Fibroblast of skin of left biceps (primary cell): ENCODE measurements around the gene TAS2R39.
"Not testable (repeated sequence)": the region's sequence is repeated elsewhere in the genome, so short reads cannot be mapped to it uniquely, and the experiment has no call there.

ENCODE experiments used
- DNase-seq, 2 experiments: peaks; one replicate each; pipeline ENCODE4 v3.0.0-alpha.2; 2013; ENCODE audit warnings: low read depth in 2 of 2

TAS2R39 gene

DNA sequence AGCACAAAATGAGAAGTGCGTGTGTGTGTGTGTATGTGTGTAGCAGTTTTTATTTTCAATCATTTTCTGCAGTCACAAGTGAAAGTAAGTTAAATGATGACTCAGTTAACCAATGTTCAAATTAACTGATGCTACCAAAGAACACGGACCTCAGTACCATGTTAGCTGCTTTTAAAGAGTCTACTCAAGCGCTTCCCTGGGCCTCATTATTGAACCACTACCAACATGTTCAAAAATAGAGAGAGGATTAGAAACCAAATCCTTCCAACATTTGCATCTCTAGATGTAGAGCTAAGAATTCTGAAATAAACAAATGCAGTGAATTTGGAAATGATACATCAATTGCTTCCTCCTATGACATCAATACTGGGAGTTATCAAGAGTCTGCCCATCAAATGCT lies at the start of gene TAS2R39:
Gene TAS2R39 (plus strand): TSS at position 396 of the 400 bp plus-strand sequence. CDS start 0 bp downstream, at position 396.
- no peak for DNase-seq

DNA sequence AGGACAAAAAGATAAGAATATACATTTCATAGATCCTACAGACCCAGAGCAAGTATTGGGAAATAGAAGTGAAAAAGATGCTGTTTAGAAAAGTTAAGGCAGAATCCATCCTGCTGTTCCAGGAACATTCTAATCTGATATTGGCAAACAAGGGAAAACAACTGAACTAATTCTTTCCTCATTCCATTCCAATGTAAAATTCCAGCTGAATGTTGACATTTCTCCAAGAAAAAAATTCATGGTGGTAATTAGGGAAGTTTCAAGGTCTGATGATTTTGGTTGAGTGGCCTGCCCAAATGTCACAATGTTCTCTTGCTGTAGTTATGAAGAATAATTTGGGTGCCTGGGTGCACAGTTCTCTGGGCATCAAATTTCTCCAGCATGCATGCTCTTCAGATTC lies 36.1 kb upstream of the TAS2R39 start:
- no peak for DNase-seq

- DNase-seq = no peak
Observed at GRCh38 chr7:143148050-143148449, 35.2 kb upstream of the TAS2R39 start.

DNA sequence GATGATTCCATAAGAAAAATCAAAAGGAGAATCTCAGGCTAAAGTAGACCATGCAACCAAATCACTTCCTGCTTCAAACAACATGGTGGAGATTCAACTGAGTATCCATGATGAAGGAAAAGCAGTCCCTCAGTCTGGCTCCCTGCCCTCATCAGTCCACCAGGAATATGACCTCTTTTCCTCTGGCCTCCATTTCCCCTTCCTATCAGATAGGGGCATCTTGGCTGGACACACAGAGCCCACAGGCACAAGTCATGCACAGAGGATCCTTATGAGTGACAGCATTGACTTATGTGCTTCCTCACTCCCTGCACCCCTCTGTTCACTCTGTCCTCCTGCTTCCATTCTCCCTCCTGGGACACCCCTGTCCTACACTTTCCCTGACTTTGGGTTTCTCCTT lies 34.6 kb upstream of the TAS2R39 start:
- DNase-seq = no peak

- DNase-seq = not testable (repeated sequence)
Observed at GRCh38 chr7:143150696-143151095, 32.5 kb upstream of the TAS2R39 start.

- DNase-seq = not testable (repeated sequence)
Observed at GRCh38 chr7:143158617-143159016, 24.6 kb upstream of the TAS2R39 start.

DNA sequence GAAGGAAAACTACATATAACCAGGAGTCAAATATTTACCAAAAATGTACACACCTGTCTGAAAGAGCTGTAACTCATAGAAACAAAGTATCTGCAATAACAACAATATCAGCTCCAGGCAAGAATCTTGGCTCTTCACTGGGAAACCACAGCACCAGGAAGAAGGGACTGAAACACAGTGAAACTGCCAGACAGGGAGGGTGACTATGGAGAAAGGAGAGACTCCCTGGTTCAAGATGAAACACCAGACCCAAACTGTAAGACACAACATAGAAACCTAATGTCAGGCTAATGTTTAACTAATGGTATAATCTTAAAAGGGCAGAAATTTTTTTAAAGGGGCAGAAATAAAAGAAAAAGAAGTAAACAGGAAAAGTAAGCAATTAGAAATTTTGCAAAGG lies 11.5 kb upstream of the TAS2R39 start:
- no peak for DNase-seq

- no peak for DNase-seq
Observed at GRCh38 chr7:143172354-143172753, 10.9 kb upstream of the TAS2R39 start.

DNA sequence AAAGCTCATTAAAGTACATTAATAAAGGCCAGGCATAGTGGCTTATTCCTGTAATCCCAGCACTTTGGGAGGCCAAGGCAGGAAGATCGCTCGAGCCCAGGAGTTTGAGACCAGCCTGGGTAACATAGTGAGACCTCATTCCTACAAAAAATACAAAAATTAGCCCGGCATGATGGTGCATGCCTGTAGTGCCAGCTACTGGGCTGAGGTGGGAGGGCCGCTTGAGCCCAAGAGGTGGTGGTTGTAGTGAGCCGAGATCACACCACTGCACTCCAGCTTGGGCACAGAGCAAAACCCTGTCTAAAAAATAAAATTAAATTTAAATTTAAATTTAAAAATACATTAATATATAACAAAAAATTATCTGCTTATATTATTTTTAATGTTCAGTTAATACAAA lies 7.1 kb upstream of the TAS2R39 start:
- DNase-seq = no peak

GRCh38 chr7:143177374-143178119 lies 5.7 kb upstream of the TAS2R39 start:
- DNase-seq = no peak

GRCh38 chr7:143180771-143181170 lies 2.4 kb upstream of the TAS2R39 start:
- not testable (repeated sequence) for DNase-seq

DNA sequence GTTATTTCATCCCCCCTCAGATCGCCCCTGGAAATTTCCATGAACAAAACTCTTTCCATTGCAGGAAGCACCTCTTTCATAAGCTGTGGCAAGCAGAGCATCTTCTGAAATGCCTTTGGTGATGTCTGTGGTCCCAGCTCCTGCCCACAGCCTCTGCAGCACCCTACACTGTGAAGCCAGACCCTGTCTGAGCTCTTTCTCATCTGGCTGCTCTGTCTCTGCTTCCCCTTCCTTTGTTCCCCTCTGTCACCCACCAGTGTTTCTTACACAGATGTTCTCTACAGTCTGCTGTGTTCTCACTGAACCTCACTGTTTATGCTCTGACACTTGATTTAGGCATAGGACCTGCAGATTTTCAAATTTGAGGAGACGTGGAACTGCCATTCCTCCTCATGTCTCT lies 1.9 kb upstream of the TAS2R39 start:
- DNase-seq = no peak

- DNase-seq = no peak
Observed at GRCh38 chr7:143185551-143185950, 2.3 kb downstream of the TAS2R39 start.

GRCh38 chr7:143188994-143189393 lies 5.8 kb downstream of the TAS2R39 start:
- no peak for DNase-seq

- DNase-seq = no peak
Observed at GRCh38 chr7:143193880-143194279, 10.7 kb downstream of the TAS2R39 start.

GRCh38 chr7:143199040-143199439 lies 15.8 kb downstream of the TAS2R39 start:
- no peak for DNase-seq

- no peak for DNase-seq
Observed at GRCh38 chr7:143202161-143202560, 18.9 kb downstream of the TAS2R39 start.

GRCh38 chr7:143203386-143203785 lies 20.2 kb downstream of the TAS2R39 start:
- no peak for DNase-seq

- DNase-seq = no peak
Observed at GRCh38 chr7:143205560-143206293, 22.5 kb downstream of the TAS2R39 start.

- DNase-seq = no peak
Observed at GRCh38 chr7:143210541-143210940, 27.3 kb downstream of the TAS2R39 start.

GRCh38 chr7:143213478-143213877 lies 30.3 kb downstream of the TAS2R39 start:
- DNase-seq = not testable (repeated sequence)

- DNase-seq = peak; percentile 48 to 57
Observed at GRCh38 chr7:143214789-143215679, 31.8 kb downstream of the TAS2R39 start.
